Choroid plexus epithelial cell (primary cell): Measurements from ENCODE around the gene GRM1.

ENCODE experiments used
- DNase-seq: peaks from one replicate; pipeline ENCODE4 v3.0.0-alpha.2; 2010; ENCODE audit warnings: low read depth
- H3K4me3 ChIP-seq: 2 replicates; pipeline ENCODE4 v1.5.1; 2011; ENCODE audit warnings: low read depth, mild to moderate bottlenecking, control low read depth, low read length, moderate library complexity
- CTCF ChIP-seq: conservative IDR thresholded peaks from 2 replicates; pipeline ENCODE4 v1.5.1; 2011; ENCODE audit warnings: low read depth, mild to moderate bottlenecking, control low read depth, inconsistent platforms, low read length, moderate library complexity

The GRM1 gene

DNA sequence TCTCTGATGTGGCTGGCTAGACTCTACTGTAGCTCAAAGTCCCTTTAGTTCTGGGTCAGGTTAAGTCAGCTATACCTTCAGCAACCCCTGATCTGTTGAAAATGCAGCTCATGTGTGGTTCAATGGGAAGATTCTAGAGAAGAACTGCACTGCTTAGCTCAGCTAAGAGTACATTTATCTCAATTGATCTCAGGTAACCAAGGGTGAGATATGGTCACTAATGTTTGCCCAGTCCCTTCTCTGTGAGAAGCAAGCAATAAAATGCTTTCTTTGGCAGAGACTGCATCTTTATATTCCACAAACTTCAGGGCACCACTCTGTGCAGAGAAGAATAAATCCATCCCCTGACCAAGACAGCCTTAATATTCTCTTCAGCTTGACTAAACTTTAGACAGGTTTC, 274.1 kb downstream of the GRM1 start:
- TF ChIP-seq CTCF = no peak
- H3K4me3 ChIP-seq = no peak overlapping the region

DNA sequence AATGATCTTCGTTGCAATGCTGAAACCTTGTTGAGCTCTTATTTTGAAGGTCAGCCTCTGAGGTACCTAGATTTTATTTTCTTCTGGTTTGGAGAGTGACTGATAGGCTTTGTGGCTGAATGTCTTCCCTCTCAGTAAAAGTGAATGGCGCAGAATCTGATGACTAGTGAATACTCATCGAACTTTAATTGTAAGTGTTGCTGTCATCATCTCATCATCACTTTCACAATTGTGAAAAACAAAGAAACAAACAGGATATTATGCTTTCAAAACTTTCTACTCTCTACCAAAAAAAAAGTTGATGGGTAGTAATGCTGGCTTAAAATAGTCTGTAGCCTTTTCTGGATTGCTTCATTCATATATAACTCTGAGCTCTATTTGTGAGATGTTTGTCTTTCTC, 275.3 kb downstream of the GRM1 start:
- DNase-seq = no peak
- no peak for TF ChIP-seq CTCF
- H3K4me3 ChIP-seq = no peak overlapping the region

More for the DNA sequence above, 274.1 kb downstream of the GRM1 start:
- DNase-seq = no peak

DNA sequence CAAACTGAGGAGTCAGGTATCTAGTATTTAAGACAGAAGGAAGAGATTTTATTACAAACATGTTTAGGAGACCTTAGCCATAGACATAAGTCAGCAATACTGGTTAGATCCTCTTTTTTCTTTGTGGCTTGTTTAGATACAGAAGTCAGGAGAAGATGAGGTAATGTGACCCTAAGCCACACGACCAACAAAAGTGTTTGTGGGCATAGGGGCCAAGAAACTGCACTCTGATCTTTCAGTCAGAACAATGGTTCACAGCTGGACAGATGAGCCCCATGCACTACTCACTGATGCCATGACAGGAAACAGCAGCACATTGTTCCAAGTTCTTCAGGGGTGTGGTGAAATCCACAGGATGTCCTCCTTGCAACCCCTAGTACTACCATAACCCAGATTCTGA, 276.2 kb downstream of the GRM1 start:
- no peak for TF ChIP-seq CTCF
- no peak for DNase-seq
- H3K4me3 ChIP-seq = no peak overlapping the region

DNA sequence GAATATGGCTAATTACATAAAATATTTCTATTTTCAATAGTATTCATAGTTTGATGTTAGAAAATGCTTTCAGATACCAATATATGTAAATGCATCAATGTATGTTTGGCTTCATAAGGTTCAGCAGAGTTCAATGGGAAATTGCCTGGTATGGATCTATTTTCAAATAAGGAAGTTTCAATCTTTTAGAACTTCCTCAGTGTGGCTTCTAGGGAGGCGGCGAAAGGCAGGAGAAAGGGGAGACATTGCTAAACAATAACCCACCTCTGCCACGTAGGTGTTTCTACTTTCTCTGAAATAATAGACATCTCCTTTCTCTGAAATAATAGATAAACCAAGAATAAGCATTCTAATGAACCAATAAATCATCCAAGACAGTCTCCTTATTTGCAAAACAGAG, 277.1 kb downstream of the GRM1 start:
- DNase-seq = no peak
- no peak overlapping the region for H3K4me3 ChIP-seq
- no peak for TF ChIP-seq CTCF

- no peak for TF ChIP-seq CTCF
- no peak for DNase-seq
- no peak overlapping the region for H3K4me3 ChIP-seq
These were observed 281.8 kb downstream of the GRM1 start for GRCh38 chr6:146310628-146311027.

DNA sequence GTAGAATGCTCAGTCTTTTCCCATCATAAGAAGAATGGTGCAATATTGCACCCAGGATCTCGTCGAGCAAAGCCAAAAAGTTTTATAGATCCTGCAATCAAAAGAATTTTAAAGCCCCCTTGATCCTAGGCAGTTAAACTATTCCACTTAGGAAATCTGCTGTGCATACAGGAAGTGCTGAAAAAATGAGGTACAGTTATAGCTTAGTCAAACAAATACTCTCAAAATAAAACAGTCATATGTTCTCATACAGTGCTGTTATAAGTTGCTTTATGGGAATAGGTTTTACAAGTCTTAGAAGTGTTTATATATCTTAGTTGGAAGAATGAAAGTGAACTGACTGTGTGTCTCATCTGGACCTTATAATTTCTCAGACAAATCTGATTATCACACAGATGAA, 282.2 kb downstream of the GRM1 start:
- TF ChIP-seq CTCF = no peak

DNA sequence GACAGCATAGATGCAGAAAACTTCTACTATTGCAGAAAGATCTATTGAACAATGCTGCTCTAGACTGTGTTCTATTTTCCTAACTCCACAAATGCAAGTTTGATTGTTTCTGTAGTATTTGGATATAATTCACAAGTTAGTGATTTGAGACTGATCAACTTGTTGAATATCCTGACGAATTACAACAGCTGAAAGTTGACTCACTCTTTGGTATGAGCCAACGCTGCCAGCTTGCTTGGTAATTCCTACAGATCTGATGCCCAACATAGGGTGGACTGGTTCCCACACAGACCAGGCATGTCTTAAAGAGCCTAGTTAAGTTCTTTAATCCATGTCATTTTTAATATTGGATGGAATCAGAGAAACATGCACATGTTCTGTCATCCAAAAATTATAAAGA, 283.7 kb downstream of the GRM1 start:
- H3K4me3 ChIP-seq = no peak overlapping the region
- TF ChIP-seq CTCF = no peak
- DNase-seq = no peak

More for the DNA sequence above, 282.2 kb downstream of the GRM1 start:
- no peak overlapping the region for H3K4me3 ChIP-seq
- no peak for DNase-seq
